Activated naive CD4-positive, alpha-beta T cell treated with anti-CD3 and anti-CD28 coated beads, Interleukin-2, amount 10 ng/mL, durations not matched to agents 5 hours and 36 hours (primary cell): ENCODE results near the gene SHISAL1. TPM values are rescaled to one million over a fixed set of nuclear protein-coding genes. Genes with fewer than 3 reads are reported as not detected.

ENCODE experiments used
- total RNA-seq, 2 experiments: library from RNA; stranded (reverse); gene quantifications; one replicate each; pipeline ENCODE4 v1.2.3, GENCODE V29; 2021

Gene SHISAL1
- not detected for total RNA-seq

GRCh38 chr22:44312766-44313165 lies at the start of gene SHISAL1:
SHISAL1 (minus strand) TSS chr22:44312951; CDS start chr22:44300945, 12,006 bp downstream.

Other genes with a start within 250 kb of the SHISAL1 start
- 100 to 1,000 TPM; 177 to 190 TPM for gene PARVG, start 132.0 kb downstream of the SHISAL1 start, total RNA-seq
- 1 to 10 TPM; 7.5 to 7.6 TPM for gene RTL6, start 185.3 kb upstream of the SHISAL1 start, total RNA-seq